Umbilical cord (tissue), 2 donors: ENCODE results near the gene CFAP99. TPM values are rescaled to one million over a fixed set of nuclear protein-coding genes. Genes with fewer than 3 reads are reported as not detected.
"Not testable (repeated sequence)": the region's sequence is repeated elsewhere in the genome, so short reads cannot be mapped to it uniquely, and the experiment has no call there.

ENCODE experiments used
- DNase-seq: peaks from one replicate; pipeline ENCODE4 v3.0.0-alpha.2; 2015; ENCODE audit warnings: low spot score
- total RNA-seq: library from RNA; depleted of rRNA; stranded (reverse); fragments of >200 nt; gene quantifications from one replicate; pipeline ENCODE4 v1.2.3, GENCODE V29; 2014; ENCODE audit warnings: low replicate concordance; ENCODE audit not compliant: insufficient read depth

The CFAP99 gene
- total RNA-seq, 1 donor from 2014 or later = not detected

GRCh38 chr4:2446656-2447564 lies 28.2 kb downstream of the CFAP99 start:
- DNase-seq = no peak

GRCh38 chr4:2448589-2448988 lies 29.8 kb downstream of the CFAP99 start:
- DNase-seq = no peak

DNA sequence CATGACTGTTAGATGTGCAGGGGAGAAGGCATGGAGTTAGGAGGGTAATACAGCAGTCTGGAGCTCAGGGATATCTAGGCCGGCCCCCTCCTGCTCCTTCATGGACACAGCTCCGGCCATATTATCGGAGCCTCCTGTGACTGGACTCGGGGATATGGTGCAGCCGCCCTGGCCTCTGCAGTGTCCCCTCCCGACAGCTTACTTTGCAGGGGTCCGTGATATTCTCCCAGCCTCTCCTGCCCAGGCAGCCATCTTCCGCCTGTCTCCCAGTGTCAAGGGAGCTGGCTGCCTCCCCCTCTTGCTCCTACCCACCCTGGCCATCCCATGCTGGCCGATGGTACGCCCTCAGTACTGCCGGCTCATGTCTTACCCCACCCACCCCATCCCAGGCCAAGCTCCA lies 30.3 kb downstream of the CFAP99 start:
- DNase-seq = no peak

DNA sequence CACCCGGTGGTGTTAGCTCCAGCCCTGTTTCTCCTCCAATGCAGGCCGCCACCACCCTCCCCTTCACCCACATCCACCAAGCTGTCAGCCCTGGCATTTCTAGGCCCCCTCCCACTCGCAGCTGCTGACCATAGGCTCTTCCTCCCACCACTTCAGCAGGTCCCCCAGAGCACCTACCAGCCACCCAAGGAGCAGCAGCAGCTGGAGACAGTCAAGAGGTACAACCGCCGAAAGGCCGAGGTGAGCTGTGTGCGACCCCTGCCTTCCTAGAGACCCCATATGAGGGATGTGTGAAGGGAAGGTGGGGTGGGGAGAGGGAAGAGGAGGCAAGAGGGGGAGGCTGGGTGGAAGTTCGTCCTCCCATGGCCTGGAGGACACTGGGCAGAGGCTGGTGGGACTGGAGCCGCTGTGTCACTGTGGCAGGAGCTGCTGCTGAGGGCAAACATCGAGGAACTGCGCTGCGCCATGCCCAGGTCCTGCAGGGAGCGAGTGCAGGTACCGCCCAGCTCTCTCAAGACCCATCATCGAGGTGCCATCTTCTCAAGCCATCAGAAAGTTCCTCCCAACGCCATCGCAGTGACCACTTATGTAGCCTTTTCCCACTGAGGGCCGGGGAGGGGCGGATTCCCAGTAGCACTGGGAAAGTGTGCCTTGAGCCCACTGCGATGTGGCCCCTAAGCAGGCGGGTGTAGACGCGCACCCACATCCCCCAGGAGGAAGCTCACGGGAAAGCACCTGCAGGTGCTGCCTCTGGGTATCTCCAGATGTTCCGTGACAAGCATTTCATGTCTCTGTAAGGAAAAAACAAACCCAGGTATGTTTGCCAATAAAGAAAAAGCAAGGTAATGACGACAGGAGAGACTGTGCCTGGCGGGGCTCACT lies 31.0 kb downstream of the CFAP99 start:
- DNase-seq = no peak

GRCh38 chr4:2450394-2451035 lies 31.8 kb downstream of the CFAP99 start:
- no peak for DNase-seq

GRCh38 chr4:2451036-2451520 lies 32.3 kb downstream of the CFAP99 start:
- no peak for DNase-seq

GRCh38 chr4:2451821-2452785 lies 33.3 kb downstream of the CFAP99 start:
- no peak for DNase-seq

- no peak for DNase-seq
Observed at GRCh38 chr4:2457481-2458295, 38.9 kb downstream of the CFAP99 start.

- DNase-seq = no peak
Observed at GRCh38 chr4:2458546-2459491, 40.1 kb downstream of the CFAP99 start.

DNA sequence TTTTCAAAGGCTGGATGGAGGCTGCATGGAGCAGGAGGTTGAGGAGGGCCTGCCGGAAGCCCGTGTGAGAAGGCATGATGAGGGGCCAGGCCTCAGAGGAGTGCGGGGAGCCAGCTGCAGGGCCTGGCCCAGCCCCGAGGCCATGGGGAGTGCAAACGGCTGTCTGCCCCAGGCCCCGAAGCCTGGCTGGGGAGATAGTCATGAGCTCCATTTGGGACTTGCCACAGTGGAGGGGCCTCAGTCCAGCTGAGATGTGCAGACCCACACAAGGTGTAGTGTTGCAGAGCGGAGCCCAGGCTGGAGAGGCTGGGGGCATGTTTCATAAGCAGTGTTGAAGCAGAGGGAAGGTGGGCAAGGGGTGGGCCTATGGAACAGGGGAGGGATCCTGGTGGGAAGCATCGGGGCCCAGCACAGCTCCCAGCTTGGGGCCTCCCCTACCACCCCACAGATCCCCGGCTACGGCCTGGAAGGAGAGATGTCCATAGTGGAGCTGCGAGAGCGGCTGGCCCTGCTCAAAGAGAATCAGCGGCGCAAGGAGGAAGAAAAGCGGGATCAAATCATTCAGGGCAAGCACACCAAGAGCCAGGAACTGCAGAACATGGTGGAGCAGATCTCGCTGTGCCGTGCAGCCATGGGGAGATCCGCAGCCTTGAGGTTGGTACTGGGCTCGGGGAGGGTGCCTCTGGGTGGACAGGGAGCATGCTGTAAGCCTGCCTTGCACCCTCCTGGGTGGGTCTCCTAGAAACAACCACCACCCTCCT lies 41.0 kb downstream of the CFAP99 start:
- DNase-seq = no peak

- no peak for DNase-seq
Observed at GRCh38 chr4:2461246-2461960, 42.6 kb downstream of the CFAP99 start.

DNA sequence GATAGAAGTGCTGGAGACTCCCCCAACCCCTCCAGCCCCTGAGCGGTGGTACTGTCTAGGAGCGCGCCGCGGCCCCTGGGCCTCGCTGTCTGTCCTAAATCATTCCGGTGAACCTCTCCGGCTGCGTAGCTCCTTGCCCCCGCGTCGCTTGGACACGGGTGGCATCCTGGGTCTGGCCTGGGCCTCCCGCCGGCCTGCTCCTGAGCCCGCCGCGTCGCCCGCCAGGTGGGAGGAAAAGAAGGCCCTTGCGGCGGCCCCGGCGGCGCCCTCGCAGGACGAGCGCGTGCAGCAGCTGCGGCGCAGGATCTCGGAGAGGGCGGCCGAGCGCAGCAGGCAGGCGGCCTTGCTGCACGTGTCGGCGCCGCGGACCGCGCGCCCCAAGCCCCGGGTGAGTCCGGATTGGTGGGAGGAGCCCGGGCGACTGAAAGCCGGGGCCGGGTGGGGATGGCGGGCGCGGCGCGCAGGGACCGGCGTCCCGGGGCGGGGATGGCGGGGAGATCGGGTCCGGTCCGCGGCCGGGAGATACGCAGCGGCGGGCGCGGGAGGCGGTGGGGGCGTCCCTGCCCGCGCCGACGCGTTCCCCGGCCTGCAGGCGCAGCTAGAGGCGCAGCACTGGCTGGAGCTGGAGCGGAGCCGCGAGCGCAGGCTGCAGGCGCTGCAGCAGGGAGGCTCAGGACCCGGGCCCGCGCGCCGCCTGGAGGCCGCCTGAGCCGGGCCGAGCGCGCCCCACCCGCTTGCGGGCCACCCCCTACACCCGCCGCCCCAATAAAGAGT lies 43.6 kb downstream of the CFAP99 start:
- peak; percentile 77 for DNase-seq

DNA sequence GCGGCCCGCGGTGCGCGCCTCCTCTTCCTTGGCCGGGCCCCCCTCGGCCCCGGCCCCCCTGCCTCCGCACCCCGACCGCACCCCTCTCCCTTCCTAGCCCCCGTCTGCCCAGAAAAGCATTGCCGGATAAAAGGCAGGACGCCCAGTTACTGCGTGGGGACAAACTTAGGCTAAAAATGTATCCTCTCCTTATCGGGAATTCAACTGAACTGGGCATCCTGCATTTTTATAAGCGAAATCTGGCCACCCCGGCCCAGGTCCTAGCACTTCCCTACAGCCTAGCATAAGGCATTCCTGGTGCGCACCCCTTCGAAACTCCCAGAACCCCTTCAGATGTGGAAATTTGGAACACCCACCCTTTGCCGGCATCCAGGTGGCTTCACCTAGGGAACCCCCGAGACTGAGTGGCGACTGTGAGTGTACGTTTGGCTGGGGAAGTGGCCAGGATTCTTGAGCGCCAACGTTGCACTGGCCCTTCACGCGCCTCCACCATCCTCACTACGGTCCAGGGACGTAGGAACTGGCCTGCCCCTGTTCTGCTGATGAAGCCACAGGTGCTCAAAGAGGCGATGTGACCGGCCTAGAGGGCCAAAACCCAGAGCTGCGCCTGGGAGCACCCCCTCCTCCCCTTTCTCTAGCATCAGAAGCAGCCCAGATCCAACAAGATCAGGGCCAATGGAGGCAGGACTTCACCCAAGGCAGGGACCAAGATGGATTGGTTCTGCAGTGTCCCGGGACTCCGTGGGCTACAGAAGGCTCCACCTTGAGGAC lies 44.4 kb downstream of the CFAP99 start:
- DNase-seq = no peak

GRCh38 chr4:2465032-2465431 lies 46.3 kb downstream of the CFAP99 start:
- no peak for DNase-seq

- DNase-seq = not testable (repeated sequence)
Observed at GRCh38 chr4:2465544-2465943, 46.8 kb downstream of the CFAP99 start.
